HepG2 (cell line): ENCODE measurements around the gene TAF3. TPM values are rescaled to one million over a fixed set of nuclear protein-coding genes. Genes with fewer than 3 reads are reported as not detected.

Source experiments
- ATAC-seq: fragments of 200-7000 bp; cut with Tn5 transposase; 3 replicates; pipeline ENCODE4 v1.9.1; 2020; ENCODE audit warnings: mild to moderate bottlenecking, moderate library complexity
- BruUV-seq: library from RNA; stranded (reverse); fragments of 400-500 nt; replicated peaks from 2 replicates; lab custom pipeline; 2021; lab: Mats Ljungman, UMichigan
- CTCF ChIA-PET: fragments of 300-600 bp; formaldehyde crosslinking; extraction: SDS; loops from one replicate; lab custom pipeline; 2021; ENCODE audit warnings: low total read pairs, inconsistent platforms, low intra/inter-chr PET ratio; lab: Yijun Ruan, JAX
- POLR2A ChIA-PET: fragments of 350-600 bp; sonication (Branson Sonifier 250); formaldehyde crosslinking; loops from one replicate; lab custom pipeline; 2020; ENCODE audit warnings: antibody characterized with exemption, inconsistent platforms; lab: Yijun Ruan, JAX
- DNase-seq: peaks from one replicate; pipeline ENCODE4 v3.0.0-alpha.2; 2015; ENCODE audit warnings: low spot score
- FAIRE-seq: peaks from 3 replicates; lab custom pipeline; 2011; peaks lifted over from hg19 to GRCh38; lab: Jason Lieb, UNC
- H2AFZ ChIP-seq: one replicate; pipeline ENCODE4 v1.6.1; 2011; ENCODE audit warnings: low read length, inconsistent platforms
- H3K27ac ChIP-seq: fragments of 300-600 bp; 3 replicates; pipeline ENCODE4 v1.8.0; 2011; ENCODE audit warnings: mixed run types, mild to moderate bottlenecking, mixed read lengths, low read length, inconsistent platforms; ENCODE audit not compliant: insufficient read depth; ENCODE audit errors: extremely low read length
- H3K27me3 ChIP-seq, 2 experiments: fragments of 200-600 bp in 1 of 2; 2 replicates in 1 of 2; 3 replicates in 1 of 2; pipeline versions ENCODE4 v1.6.0 to v1.8.0; 2011; ENCODE audit warnings: low read length in 2 of 2, mild to moderate bottlenecking in 2 of 2, moderate library complexity in 2 of 2, inconsistent platforms in 1 of 2; ENCODE audit not compliant: insufficient read depth in 2 of 2, control insufficient read depth in 1 of 2
- H3K36me3 ChIP-seq, 2 experiments: fragments of 200-600 bp in 1 of 2; replicated peaks in 1 of 2; 2 replicates in 1 of 2; 3 replicates in 1 of 2; pipeline versions ENCODE4 v1.5.1 to v1.8.0; 2011; ENCODE audit warnings: low read length in 2 of 2, inconsistent platforms in 1 of 2; ENCODE audit not compliant: insufficient read depth in 2 of 2, control insufficient read depth in 1 of 2
- H3K4me1 ChIP-seq: 2 replicates; pipeline ENCODE4 v1.5.1; 2012; ENCODE audit warnings: low read length, inconsistent platforms; ENCODE audit not compliant: insufficient read depth
- H3K4me2 ChIP-seq: 2 replicates; pipeline ENCODE4 v1.6.0; 2011; ENCODE audit warnings: low read depth, low read length, inconsistent platforms
- H3K4me3 ChIP-seq, 3 experiments: fragments of 200-600 bp in 1 of 3; sonication (generic), shearing (Covaris generic) in 1 of 3; replicated peaks in 1 of 3; 2 replicates each; pipeline ENCODE4 v1.5.1; 2011 to 2016; ENCODE audit warnings: low read length in 3 of 3, inconsistent platforms in 2 of 3, low read depth in 2 of 3, mild to moderate bottlenecking in 2 of 3, control low read depth in 1 of 3, mixed read lengths in 1 of 3; ENCODE audit not compliant: insufficient read depth in 1 of 3
- H3K79me2 ChIP-seq: one replicate; pipeline ENCODE4 v1.6.1; 2011; ENCODE audit warnings: low read length, inconsistent platforms; ENCODE audit not compliant: insufficient read depth
- H3K9ac ChIP-seq: 2 replicates; pipeline ENCODE4 v1.6.0; 2011; ENCODE audit warnings: mild to moderate bottlenecking, low read depth, low read length, inconsistent platforms; ENCODE audit not compliant: insufficient read depth
- H3K9me3 ChIP-seq: 2 replicates; pipeline ENCODE4 v1.5.1; 2012; ENCODE audit warnings: mild to moderate bottlenecking, low read length
- H4K20me1 ChIP-seq: 2 replicates; pipeline ENCODE4 v1.6.0; 2011; ENCODE audit warnings: inconsistent platforms, mild to moderate bottlenecking, low read length, moderate library complexity; ENCODE audit not compliant: insufficient read depth
- ATF1 ChIP-seq: IDR thresholded peaks from 2 replicates; pipeline ENCODE4 v1.6.1; 2016; ENCODE audit warnings: mild to moderate bottlenecking, control low read depth
- FOXK2 ChIP-seq: fragments of 450-650 bp; IDR thresholded peaks from 2 replicates; pipeline ENCODE4 v1.6.1; 2016
- TFE3 ChIP-seq: IDR thresholded peaks from 2 replicates; pipeline ENCODE4 v1.6.1; 2016
- ZBTB46 ChIP-seq: sonication (generic); formaldehyde crosslinking; IDR thresholded peaks from 2 replicates; pipeline ENCODE4 v1.4.0; 2020; ENCODE audit warnings: mild to moderate bottlenecking, missing genetic modification reagents, borderline replicate concordance
- ZFP41 ChIP-seq: sonication (generic); formaldehyde crosslinking; IDR thresholded peaks from 2 replicates; pipeline ENCODE4 v1.4.0; 2020; ENCODE audit warnings: mild to moderate bottlenecking, missing genetic modification reagents, borderline replicate concordance
- ZHX2 ChIP-seq, 2 experiments: sonication (generic) in 1 of 2; formaldehyde crosslinking in 1 of 2; IDR thresholded peaks; 2 replicates each; pipeline versions ENCODE4 v1.6.1 to v1.9.0; 2014 to 2022; ENCODE audit warnings: antibody characterized with exemption in 1 of 2, borderline replicate concordance in 1 of 2, inconsistent platforms in 1 of 2, low read depth in 1 of 2, missing genetic modification reagents in 1 of 2
- ZNF282 ChIP-seq: fragments of 450-650 bp; IDR thresholded peaks from 2 replicates; pipeline ENCODE4 v1.6.1; 2018; ENCODE audit not compliant: partially characterized antibody
- ZNF432 ChIP-seq: sonication (generic); formaldehyde crosslinking; IDR thresholded peaks from 2 replicates; pipeline ENCODE4 v1.5.0; 2020; ENCODE audit warnings: missing genetic modification reagents, mild to moderate bottlenecking, borderline replicate concordance
- WGBS: methylation state at CpG from one replicate; pipeline ENCODE4 v1.1.6; 2017; ENCODE audit warnings: low lambda C conversion rate; 5-methylcytosine and 5-hydroxymethylcytosine counted together
- in situ Hi-C: cut with HindIII; loops from 2 replicates; pipeline ENCODE4 v1.10.0; 2017; ENCODE audit warnings: low pct_unique_long_range_greater_than_20kb; ENCODE audit not compliant: extremely low pct_ligation_motif_present
- intact Hi-C: fragments of 100-400 bp; cut with micrococcal nuclease; formaldehyde crosslinking; loops from one replicate; pipeline ENCODE4 v1.10.0; 2022; ENCODE audit not compliant: unreplicated experiment
- polyA plus RNA-seq, 8 experiments: library from polyadenylated mRNA; depleted of rRNA in 3 of 8; stranded (reverse) in 7 of 8; unstranded in 1 of 8; fragments of >200 nt; fragmentation: Illumina TruSeq in 4 of 8; extraction: Trizol in 4 of 8; gene quantifications; 2 replicates each; pipeline versions ENCODE4 v1.2.1 to v1.2.3, GENCODE V29; 2011 to 2016; ENCODE audit warnings: low read depth in 4 of 8, missing spikeins in 1 of 8, mixed read lengths in 1 of 8; ENCODE audit not compliant: insufficient read depth in 1 of 8
- total RNA-seq, 5 experiments: library from RNA; depleted of rRNA; stranded (reverse); fragments of >200 nt; fragmentation: Illumina TruSeq; extraction: Trizol; gene quantifications; 2 replicates each; pipeline ENCODE4 v1.2.3, GENCODE V29; 2016; ENCODE audit warnings: low read depth in 1 of 5
- TF ChIP-seq, protein P1 (sequence below): sonication (generic); formaldehyde crosslinking; IDR thresholded peaks from 2 replicates; pipeline ENCODE4 v1.4.0; 2020; ENCODE audit warnings: missing genetic modification reagents

TAF3 gene
- total and polyA plus RNA-seq, 2 of the 13 experiments (the other 11 are each of a cell fraction or from before 2014, with no cell fraction given), result 1.7 to 2.9 TPM

DNA sequence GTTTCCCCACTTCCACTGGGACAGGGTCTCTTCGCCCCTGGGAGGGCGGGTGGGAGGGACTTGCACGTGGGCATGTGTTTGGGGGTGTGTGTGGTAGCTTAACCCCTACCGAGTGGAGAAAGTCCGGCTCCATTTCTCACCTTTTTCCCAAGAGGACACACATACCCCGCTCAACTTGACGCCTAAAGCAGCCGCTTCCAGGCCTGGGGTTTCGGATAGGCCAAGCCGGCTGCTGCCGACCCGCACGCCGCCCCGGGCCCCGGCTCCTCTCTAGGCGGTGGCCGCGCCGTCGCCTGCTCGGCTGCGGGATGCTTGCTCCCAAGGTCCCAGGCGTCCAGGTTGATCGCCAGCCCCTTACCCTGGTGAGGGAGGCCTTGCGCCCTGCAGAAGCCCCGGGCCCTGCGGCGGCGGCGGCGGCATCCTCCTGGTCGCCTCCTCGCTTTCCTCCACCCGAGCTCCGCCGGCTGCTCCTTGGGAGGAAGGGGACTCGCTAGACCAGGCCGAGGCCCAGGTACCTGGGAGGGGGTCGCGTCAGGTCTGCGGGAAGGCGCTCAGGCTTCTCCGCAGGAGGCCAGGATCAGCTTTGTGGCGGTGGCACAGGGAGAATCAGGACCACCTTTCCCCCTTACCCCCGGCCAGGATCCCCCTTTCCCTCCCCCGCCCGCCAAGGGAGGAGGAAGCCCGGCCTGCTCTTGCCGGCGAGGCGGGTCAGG lies 233.0 kb downstream of the TAF3 start:
- H3K4me1 ChIP-seq, result peaks cover 15% of the 10 kb centered on the region; the same call in 1 of the 2 replicates
- no peak overlapping the region for H2AFZ ChIP-seq
- H3K79me2 ChIP-seq, result no peaks in the 10 kb centered on the region
- no peak overlapping the region for H3K27ac ChIP-seq
- H3K4me2 ChIP-seq, result peak overlapping the region; percentile 73; the same call in 1 of the 2 replicates
- in situ Hi-C loops, result no loop called here
- BruUV-seq, result no TSS peak
- ChIA-PET CTCF (no interaction called here), POLR2A (no interaction called here)
- ATAC-seq (peak; percentile 7), FAIRE-seq (no peak), DNase-seq (no peak)
- intact Hi-C loops, result no loop called here
- H3K4me3 ChIP-seq, result no peak overlapping the region
- WGBS, result 74% methylated on average over 17 of the region's 52 CpGs
- peaks cover 19 to 79% of the 10 kb centered on the region in 2 experiments for H3K27me3 ChIP-seq
- peaks cover 29% of the 10 kb centered on the region; the same call in 1 of the 2 replicates for H4K20me1 ChIP-seq
- H3K36me3 ChIP-seq, result no peaks in the 10 kb centered on the region
- no peaks in the 10 kb centered on the region for H3K9me3 ChIP-seq
- no peak overlapping the region for H3K9ac ChIP-seq
- no peak for TF ChIP-seq ZFP41
- no peak for TF ChIP-seq ZNF282
- TF ChIP-seq ATF1, result no peak
- TF ChIP-seq ZHX2 (IDR thresholded peaks at IDR 0.05; ENCODE audit: low read depth), result no peak
- TF ChIP-seq ZHX2 (CRISPR knock-in tag; IDR thresholded peaks at IDR 0.05; ENCODE audit: borderline replicate concordance), result no peak
- TF ChIP-seq, protein P1, sequence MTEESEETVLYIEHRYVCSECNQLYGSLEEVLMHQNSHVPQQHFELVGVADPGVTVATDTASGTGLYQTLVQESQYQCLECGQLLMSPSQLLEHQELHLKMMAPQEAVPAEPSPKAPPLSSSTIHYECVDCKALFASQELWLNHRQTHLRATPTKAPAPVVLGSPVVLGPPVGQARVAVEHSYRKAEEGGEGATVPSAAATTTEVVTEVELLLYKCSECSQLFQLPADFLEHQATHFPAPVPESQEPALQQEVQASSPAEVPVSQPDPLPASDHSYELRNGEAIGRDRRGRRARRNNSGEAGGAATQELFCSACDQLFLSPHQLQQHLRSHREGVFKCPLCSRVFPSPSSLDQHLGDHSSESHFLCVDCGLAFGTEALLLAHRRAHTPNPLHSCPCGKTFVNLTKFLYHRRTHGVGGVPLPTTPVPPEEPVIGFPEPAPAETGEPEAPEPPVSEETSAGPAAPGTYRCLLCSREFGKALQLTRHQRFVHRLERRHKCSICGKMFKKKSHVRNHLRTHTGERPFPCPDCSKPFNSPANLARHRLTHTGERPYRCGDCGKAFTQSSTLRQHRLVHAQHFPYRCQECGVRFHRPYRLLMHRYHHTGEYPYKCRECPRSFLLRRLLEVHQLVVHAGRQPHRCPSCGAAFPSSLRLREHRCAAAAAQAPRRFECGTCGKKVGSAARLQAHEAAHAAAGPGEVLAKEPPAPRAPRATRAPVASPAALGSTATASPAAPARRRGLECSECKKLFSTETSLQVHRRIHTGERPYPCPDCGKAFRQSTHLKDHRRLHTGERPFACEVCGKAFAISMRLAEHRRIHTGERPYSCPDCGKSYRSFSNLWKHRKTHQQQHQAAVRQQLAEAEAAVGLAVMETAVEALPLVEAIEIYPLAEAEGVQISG (CRISPR knock-in tag), result no peak
- TF ChIP-seq ZBTB46 (CRISPR knock-in tag), result no peak
- TF ChIP-seq TFE3, result no peak
- TF ChIP-seq ZNF432 (CRISPR knock-in tag), result no peak
- no peak for TF ChIP-seq FOXK2
